Lower leg skin (tissue), 3 donors: ENCODE results near the gene PAIP2.

ENCODE experiments used
- CTCF ChIP-seq, 3 donors: fragments of 450-650 bp; IDR thresholded peaks; one replicate each; pipeline ENCODE4 v1.5.1; 2016; ENCODE audit warnings: antibody characterized with exemption in 3 of 3, mild to moderate bottlenecking in 3 of 3, moderate library complexity in 2 of 3
- POLR2A ChIP-seq, 2 donors: fragments of 450-650 bp; IDR thresholded peaks; one replicate each; pipeline ENCODE4 v1.6.1; 2016 to 2017; ENCODE audit warnings: antibody characterized with exemption in 2 of 2, mild to moderate bottlenecking in 1 of 2, moderate library complexity in 1 of 2

GRCh38 chr5:139299486-139299885, 42.2 kb upstream of the PAIP2 start:
- TF ChIP-seq POLR2A (IDR thresholded peaks at IDR 0.05) (no peak), CTCF (IDR thresholded peaks at IDR 0.05) (no peak)
